ENCODE results near the gene KRT77. TPM values are rescaled to one million over a fixed set of nuclear protein-coding genes. Genes with fewer than 3 reads are reported as not detected.

Gene KRT77
- total RNA-seq, 6 experiments from 2014 or later, result not detected

DNA sequence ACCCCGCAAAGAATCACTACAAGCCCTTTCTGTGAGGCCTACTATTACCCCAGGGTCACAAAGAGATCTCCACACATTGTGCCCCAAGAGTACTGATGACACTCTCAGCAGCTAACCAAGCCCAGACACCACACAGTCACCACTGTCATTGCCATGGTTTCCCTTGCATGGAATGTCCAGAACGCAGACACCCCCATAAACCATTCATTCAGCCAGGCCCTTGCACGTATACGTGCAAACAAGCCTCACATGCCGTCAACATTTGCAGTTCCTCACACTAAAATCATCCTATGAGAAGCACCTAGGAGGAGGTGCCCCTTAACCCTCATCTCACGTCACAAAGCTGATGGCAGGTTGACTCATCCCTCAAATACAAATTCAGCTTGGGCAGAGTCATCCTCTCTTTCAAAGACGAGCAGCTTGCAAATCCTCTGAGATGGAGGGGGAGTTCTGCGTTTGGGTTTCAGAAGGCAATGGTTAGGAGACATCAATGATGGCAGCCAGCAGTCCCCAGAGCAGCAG, 17.1 kb upstream of the KRT77 start:
- H3K36me3 ChIP-seq, result no peaks in the 10 kb centered on the region
- TF ChIP-seq POLR2A (IDR thresholded peaks at IDR 0.05), result no peak
- TF ChIP-seq, protein P1, sequence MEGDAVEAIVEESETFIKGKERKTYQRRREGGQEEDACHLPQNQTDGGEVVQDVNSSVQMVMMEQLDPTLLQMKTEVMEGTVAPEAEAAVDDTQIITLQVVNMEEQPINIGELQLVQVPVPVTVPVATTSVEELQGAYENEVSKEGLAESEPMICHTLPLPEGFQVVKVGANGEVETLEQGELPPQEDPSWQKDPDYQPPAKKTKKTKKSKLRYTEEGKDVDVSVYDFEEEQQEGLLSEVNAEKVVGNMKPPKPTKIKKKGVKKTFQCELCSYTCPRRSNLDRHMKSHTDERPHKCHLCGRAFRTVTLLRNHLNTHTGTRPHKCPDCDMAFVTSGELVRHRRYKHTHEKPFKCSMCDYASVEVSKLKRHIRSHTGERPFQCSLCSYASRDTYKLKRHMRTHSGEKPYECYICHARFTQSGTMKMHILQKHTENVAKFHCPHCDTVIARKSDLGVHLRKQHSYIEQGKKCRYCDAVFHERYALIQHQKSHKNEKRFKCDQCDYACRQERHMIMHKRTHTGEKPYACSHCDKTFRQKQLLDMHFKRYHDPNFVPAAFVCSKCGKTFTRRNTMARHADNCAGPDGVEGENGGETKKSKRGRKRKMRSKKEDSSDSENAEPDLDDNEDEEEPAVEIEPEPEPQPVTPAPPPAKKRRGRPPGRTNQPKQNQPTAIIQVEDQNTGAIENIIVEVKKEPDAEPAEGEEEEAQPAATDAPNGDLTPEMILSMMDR (IDR thresholded peaks at IDR 0.05), result no peak
- H3K27me3 ChIP-seq, result no peaks in the 10 kb centered on the region
- no peaks in the 10 kb centered on the region for H3K9me3 ChIP-seq
- WGBS (ENCODE audit: insufficient coverage, low coverage, low lambda C conversion rate, missing lambda C conversion rate), result 56% methylated on average over 3 of the region's 8 CpGs
- ATAC-seq, result no peak
- DNase-seq, result no peak
- H3K4me1 ChIP-seq, result no peaks in the 10 kb centered on the region
- no peak overlapping the region for H3K4me3 ChIP-seq
- intact Hi-C loops (cut with DNase I), result no loop called here
- H3K27ac ChIP-seq, result no peak overlapping the region

DNA sequence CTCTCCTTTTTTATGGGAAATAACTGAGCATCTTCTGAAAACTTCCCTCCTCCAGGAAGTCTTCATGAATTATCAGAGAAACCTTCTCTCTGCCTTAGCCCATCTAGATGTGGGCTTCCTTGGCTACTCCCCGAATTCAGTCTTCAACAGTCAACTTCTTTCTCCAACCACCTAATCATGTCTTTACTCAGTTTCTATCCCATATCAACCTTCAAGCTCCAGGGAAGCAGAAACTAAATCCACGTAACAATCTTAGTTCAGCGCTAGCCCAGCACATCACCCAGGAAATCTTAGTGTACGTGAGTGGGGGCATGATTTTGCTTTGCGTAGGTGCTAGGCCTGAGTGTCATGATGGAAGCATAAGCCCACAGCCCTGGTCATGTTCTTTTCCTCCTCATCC, 12.7 kb upstream of the KRT77 start:
- Histone ChIP-seq H3K4me3 (no peak overlapping the region), H3K27me3 (peaks cover 0 to 5% of the 10 kb centered on the region in 2 donors), H3K27ac (no peak overlapping the region), H3K36me3 (no peaks in the 10 kb centered on the region), H3K9me3 (no peaks in the 10 kb centered on the region), H3K4me1 (no peaks in the 10 kb centered on the region)
- DNase-seq (no peak), ATAC-seq (no peak)
- intact Hi-C loops (cut with DNase I), result no loop called here
- no peak for TF ChIP-seq POLR2A (IDR thresholded peaks at IDR 0.05)
- TF ChIP-seq, protein P1 (IDR thresholded peaks at IDR 0.05), result no peak
- WGBS (ENCODE audit: insufficient coverage, low coverage, low lambda C conversion rate, missing lambda C conversion rate), result 74% methylated on average over 5 of the region's 5 CpGs

DNA sequence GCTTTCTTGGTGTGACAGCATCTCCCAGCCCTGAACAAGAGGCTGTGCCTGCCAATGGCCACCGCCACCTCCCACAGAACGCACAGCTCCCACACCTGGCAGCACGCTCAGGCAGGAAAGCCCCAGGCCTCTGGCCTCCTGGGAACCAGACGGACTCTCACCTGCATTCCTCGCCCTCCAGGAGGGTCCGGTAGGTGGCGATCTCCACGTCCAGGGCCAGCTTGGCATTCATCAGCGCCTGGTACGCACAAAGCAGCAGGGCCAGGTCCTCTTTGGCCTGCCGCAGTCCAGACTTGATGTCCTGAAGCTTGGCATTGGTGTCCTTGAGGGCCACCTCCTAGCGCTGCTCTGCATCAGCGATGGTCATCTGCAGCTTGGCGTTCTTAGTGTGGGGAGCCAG, 12.1 kb upstream of the KRT77 start:
- no peak for DNase-seq
- 62% methylated on average over 3 of the region's 14 CpGs for WGBS (ENCODE audit: insufficient coverage, low coverage, low lambda C conversion rate, missing lambda C conversion rate)

DNA sequence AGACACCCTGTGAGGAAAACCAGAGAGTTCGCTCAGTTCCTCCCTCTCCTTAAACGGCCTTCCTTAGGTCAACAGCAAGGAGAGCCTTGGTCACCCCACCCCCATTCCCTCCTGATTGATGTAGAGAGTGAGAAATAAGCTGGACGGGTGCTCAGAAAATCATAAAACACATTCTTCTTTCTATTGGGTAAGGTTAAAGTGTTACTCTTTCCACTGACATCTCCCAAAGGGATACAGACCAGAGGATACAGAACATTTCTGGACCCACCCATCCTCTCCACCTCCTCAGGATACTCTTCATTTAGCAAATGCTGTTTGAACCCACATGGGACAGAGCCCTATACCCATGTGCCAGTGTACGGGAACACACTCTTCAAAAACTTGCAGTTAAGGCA, 11.6 kb upstream of the KRT77 start:
- H3K4me3 ChIP-seq, result no peak overlapping the region
- intact Hi-C loops (cut with DNase I), result no loop called here
- H3K36me3 ChIP-seq, result no peaks in the 10 kb centered on the region
- TF ChIP-seq POLR2A (IDR thresholded peaks at IDR 0.05), result no peak
- TF ChIP-seq, protein P1 (IDR thresholded peaks at IDR 0.05), result no peak
- H3K27me3 ChIP-seq, result peaks cover 0 to 5% of the 10 kb centered on the region in 2 donors
- 31% methylated on average over 2 of the region's 4 CpGs for WGBS (ENCODE audit: insufficient coverage, low coverage, low lambda C conversion rate, missing lambda C conversion rate)
- no peak for DNase-seq
- no peaks in the 10 kb centered on the region for H3K4me1 ChIP-seq
- H3K9me3 ChIP-seq, result no peaks in the 10 kb centered on the region
- no peak overlapping the region for H3K27ac ChIP-seq
- ATAC-seq, result no peak

More for the DNA sequence above, 12.1 kb upstream of the KRT77 start:
- H3K9me3 ChIP-seq, result no peaks in the 10 kb centered on the region
- TF ChIP-seq, protein P1 (IDR thresholded peaks at IDR 0.05), result no peak
- no peak for TF ChIP-seq POLR2A (IDR thresholded peaks at IDR 0.05)
- no peak for ATAC-seq
- no peak overlapping the region for H3K27ac ChIP-seq
- H3K27me3 ChIP-seq, result peaks cover 0 to 5% of the 10 kb centered on the region in 2 donors
- intact Hi-C loops (cut with DNase I), result no loop called here
- no peak overlapping the region for H3K4me3 ChIP-seq
- no peaks in the 10 kb centered on the region for H3K4me1 ChIP-seq
- no peaks in the 10 kb centered on the region for H3K36me3 ChIP-seq
